ENCODE data around the gene CHCHD6.

Gene CHCHD6

DNA sequence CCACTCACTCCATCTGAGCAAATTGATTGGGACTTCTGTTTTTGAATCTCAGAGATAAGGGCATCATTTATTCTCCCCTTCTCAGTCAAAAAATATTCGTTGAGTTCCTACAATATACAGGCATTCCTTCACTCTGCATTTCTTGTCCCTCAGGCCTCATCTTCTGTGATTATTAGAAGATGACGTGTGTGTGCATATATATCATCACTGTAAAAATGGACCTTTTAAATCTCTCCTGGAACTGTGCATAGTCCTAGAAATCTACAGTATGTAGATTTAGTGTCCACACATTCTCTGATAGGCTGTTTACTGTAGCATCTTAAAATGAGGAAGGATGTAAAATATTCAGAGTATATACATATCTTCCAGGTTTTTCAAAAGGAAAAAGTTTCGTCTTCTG lies 235.7 kb downstream of the CHCHD6 start:
- DNase-seq (ENCODE audit: low read depth, low spot score): no peak

DNA sequence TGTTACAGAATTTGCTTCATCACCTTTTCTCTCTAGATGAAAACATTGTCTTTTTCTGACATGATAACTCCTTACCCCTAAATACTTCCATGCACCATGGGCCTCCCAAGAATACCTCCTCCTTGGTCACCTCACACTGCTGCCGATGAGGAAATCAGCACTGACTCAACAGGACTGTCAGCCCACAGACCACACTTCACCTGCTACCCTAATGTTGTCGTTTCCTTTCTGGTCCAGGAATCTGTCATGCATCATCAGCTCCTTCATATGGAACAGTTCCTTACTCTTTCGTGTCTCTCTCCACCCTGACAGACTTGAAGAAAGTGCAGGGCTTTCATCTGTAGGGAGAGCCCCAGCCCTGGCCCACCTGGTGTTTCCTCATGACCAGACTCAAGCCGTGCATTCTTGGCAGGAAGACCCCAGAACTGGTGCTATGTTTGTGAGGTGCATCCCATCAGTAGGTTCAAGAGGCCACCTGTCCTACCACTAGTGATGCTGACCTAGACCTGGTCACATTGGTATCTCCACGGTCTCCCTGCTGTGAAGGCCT lies 237.8 kb downstream of the CHCHD6 start:
- DNase-seq (ENCODE audit: low read depth, low spot score): no peak

DNA sequence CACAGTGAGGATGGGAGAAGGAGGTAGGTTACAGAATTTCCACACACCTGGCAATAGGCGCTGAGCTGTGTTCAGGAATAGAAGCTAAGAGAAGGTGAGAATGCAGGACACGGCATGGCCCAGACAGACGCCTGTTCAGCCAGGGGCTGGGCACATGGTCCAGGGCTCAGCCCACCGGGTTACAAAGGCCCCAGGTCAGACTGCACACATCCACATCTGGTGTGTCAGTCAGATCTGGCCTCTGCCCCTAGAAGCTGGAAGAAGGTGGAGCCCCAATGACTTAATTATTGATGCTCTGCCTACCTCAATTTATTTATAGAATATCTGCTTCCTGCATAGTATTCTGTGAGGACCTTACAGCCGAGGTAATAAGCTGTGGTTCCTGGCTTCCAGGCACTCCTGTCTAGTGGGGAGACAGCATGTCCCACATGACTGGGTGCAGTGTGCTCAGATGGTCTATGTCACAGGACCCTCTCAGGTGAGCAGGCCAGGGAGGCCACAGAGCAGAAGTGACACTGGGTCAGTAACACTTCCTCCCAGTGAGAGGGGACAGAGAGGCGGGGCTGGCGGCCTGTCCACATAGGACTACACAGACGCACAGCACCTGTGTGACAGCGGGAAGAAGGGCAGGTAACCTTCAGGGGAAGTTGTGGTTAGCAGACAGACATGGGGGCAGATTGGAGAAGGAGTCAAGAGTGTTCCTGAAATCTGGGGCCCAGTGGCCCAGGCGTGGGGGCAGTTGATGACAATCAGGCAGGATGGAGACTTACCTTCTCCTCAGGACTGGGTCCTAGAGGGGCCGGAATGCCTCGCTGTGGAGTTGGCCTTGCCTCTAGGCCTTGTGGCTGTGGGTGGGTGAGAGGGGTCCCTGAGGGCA lies 240.3 kb downstream of the CHCHD6 start:
- DNase-seq (ENCODE audit: low read depth, low spot score): no peak

DNA sequence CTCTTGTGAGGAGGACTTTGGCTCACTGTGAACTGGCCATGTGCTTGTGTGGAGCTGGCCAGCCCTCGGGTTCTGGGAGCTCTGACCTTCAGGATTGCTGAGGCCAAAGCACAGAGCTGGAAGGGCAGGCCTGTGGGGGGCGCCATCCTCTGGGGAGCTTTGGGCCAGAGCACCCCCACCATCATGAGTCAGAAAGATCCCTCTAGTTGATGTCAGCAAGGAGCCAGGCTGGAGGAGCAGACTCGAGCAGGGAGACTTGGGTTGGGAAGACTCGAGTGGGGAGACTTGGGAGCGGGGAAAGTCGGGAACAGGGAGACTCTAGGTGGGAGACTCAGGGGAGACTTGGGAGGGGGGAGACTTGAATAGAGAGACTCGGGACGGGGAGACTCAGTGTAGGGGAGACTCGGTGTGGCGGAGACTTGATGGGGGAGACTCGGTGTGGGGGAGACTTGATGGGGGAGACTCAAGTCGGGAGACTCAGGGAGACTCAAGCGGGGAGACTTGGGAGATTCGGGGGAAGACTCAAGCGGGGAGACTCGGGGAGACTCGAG lies 241.2 kb downstream of the CHCHD6 start:
- no peak for DNase-seq (ENCODE audit: low read depth, low spot score)

DNA sequence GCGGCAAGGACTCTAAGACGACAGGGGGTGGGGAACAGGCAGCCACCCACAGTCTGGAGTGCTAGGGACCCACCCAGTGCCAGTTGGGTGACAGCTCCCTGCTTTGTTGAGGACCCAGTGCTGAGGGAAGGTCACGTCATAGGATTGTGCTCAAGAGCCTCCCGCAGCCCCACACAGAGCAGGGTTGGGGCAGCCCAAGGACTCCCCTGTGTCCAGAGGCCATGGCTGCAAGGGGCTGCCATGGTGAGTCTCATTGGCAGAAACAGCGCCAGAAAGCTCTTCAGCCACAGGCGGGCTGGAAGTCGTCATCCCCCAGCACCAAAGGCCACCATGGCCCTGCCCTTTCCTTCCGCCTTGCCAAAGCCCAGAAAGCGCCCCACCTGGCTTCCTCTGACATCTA lies 241.9 kb downstream of the CHCHD6 start:
- DNase-seq (ENCODE audit: low read depth, low spot score): no peak

DNA sequence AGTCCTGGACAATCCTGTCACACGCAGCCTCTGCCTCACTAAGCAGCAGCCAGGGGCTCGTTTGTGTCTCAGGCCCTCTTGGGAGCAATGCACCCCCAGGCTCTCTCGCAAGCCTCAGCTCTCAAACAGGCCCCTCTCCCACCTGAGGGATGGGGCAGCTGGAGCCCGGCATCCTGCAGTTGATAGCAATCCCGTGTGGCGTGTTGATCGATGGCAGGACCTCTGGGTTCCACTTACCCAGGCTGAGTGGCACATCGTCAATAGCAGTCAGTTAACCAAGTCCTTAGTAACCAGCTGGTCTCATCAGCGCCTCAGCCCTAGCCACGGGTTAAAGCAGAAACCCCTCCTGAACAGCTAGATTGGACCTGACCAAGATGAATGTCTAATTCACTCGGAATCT lies 242.4 kb downstream of the CHCHD6 start:
- DNase-seq (ENCODE audit: low read depth, low spot score): no peak

DNA sequence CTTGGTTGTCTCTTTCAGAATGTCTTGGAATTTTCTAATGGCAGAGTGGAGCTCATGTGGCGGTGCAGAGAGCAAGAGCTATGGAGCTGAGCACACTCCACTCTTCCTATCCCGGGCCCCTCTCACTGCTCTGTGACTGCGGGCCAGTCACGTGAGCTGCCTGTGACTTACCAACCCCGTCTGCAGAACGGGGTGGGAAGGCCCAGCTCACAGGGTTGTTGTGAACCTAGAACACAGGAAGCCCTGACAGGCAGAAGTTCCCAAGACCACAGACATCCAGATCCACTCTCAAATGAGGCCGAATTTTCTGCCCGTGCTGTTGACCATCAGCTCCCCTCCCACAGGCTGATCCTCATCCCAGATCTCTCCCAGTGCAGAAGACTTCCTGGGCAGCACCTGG lies 243.4 kb downstream of the CHCHD6 start:
- no peak for DNase-seq (ENCODE audit: low read depth, low spot score)

DNA sequence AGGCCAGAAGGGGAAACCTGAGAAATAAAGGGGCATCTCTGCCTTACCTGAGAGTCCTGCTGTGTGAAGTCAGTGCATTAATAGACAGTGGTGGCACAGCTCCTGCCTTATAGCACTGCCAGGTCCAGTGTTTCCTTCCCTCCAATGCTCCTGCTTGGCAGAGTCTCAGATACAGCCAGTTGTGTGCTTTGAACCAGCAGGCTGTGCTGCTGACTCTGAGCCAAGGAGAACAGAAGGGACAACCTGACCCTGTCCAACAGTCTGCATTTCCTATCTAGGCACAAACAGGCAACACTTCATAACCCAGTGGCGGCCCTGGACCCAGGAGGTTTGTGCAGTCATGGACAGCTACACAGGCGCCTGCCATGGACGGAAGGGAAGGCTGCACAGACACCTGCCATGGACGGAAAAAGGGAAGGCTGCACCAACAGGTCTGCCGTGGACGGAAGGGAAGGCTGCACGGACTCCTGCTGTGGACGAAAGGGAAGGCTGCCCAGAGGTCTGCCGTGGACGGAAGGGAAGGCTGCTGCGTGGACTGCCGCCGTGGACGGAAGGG lies 245.0 kb downstream of the CHCHD6 start:
- no peak for DNase-seq (ENCODE audit: low read depth, low spot score)

DNA sequence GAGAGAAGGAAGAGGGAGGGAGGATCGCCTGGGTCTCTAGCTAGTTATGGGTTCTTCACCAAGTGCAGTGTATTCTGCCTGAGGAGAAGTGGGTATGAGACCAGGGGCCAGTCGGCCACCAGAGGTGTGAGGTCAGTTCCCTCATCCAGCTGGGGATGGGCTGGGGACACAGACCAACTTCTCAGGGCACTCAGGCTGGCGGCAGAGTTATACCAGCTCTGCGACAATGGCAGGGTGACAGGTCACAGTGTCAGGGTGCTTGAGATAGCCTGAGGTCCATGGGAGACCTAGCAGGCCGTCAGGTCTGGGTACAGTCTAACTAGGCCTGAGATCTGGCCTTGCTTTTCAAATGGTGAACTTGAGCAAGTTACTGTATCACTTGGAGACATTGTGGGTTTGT lies 247.5 kb downstream of the CHCHD6 start:
- no peak for DNase-seq (ENCODE audit: low read depth, low spot score)

DNA sequence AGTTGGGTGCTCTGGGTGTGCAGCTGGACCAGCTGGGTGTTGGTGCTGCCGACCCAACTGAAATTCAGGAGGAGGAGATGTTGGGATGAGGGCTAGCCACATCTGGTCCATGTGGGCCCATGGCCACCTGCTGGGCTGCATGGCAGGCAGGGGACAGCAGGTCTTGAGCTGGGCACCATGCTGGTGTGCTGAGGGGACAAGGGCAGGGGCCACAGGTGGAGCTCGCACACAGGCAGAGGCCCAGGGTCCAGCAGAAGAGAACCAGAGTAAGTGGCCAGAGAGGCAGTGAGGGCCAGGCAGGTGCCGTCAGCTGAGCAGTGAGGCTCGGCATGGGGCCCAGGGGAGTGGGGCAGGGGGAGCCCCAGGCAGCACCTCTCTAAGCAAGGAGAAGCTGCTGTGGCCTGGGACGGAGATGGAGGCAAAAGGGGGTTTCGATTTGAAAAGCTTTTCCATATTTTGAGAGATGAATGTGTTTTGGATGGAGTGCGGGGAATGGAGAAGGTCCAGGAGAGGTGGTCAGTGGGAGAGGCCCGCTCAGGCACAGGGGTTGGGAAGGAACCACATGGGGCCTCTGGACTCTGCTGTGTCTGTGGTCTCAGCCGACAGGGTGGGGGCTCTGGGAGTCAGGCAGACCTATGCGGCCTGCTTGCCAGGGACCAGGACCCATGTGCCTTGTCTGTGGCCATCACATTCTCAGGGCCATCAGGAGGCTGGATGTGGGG lies 248.4 kb downstream of the CHCHD6 start:
- no peak for DNase-seq (ENCODE audit: low read depth, low spot score)

DNA sequence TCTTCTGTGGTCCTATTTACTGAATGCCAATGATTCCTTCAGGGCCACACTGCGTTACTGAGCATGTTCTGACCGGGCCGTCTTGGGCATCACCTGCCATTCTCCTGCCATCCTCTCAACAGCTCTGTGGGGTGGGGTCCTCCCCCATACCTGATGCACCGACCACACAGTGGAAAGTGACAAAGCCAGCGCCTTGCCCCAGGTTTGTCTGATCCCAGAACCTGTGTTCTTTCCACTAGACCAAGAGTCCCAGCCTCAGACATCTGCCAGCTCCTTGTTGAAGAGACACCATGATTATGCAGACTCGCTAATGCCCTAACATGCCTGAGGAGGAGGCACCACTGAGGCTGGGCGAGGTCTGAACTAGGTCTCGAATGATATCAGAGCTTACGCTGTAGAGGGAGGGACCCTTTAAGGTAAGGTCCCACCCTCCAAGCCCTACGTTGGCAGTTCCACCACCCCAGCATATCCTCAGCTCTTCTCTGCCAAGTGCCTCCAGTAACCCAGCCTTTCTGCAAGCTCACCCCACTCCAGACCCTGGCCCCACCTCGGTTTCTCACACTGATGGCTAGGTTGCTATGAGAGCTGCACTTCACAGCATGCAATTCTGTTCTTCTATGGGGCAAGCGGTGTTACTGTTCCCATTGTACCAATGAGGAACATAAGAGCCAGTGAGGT lies 249.1 kb downstream of the CHCHD6 start:
- DNase-seq (ENCODE audit: low read depth, low spot score): no peak

DNA sequence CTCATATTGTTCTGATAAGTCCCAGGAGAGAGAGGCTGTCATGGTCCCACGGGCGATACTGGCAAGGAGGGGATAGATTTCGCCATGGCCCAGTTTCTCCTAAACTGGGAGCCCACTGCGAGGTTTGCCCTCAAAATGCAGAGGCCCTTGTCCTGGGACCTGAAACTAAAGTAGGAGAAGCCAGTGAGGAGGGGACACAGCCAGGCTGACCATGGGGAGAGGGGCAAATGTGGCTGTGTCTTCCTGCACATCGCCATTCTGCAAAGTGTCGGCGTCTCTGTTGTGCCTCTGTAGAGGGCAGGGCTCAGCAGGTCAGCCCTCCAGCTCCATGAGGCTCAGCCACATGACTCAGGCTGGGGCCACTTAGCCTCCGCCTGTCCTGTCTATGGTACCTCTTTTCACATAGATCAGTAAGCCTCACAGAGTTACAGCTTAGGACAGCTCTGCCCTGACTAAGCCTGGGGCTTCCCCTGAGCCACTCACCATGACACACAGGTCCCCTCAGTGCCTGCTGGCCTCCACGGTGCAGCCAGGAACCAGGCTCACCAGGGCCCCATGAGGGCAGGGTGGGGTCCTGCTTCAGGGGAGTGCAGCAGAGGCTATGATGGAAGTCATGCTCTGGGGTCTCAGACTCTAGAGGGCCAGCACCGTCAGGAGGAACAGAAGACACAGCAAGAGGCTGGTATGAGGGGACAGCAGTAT lies 250.3 kb downstream of the CHCHD6 start:
- no peak for DNase-seq (ENCODE audit: low read depth, low spot score)

DNA sequence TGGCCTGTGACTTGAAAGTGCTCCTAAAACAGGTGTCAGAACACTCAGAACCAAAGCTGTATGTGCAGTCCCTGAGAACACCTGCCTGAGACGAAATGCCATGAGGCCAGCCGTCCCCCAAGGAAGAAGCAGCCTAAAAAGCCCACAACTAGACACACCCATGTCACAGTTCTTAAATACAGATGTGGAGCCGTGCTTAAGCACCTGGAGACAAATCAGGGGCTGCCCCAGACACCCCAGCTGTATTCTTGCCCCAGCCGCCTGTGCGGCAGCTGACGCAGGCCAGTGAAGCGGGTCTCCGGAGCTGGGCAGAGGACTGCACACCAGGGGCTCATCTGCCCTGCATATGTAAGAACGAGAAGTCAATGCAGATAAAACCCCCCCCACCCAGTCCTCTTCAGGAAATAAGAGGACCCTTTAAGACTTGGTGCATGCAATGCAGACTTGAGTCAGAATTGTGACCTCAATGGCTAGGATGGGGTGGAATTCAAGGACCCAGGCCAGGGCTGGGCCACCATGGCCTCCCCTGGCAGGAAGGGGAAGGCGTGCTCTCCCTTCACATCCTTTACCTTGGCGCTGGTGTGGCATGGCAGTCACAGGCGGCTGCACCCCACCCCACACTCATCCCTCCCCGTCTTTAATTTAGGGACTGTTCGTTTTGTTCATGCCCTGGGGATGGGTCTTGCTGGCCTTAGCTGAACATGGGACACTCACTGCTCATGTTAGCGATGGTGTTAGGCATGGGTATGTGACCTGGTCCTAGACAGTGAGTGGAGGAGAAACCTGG lies 251.2 kb downstream of the CHCHD6 start:
- DNase-seq (ENCODE audit: low read depth, low spot score): no peak

DNA sequence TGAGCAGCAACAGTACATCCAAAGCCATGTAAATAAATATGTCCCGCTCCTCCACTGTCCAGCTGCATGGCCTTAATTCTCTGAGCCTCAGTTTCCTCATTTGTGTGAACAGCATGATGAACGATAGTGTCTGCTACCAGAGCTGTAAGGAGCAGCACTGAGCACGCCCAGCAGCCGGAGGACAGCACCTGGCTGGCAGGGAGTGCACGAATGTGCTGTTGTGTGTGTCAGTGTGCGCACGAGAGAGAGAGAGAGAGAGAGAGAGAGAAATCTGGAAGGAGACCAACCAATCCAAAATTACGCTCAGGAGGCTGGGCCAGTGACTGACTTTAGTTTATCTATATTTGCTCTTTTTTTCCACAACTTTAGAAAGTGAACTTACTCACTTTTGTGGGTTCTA lies 252.3 kb downstream of the CHCHD6 start:
- no peak for DNase-seq (ENCODE audit: low read depth, low spot score)

DNA sequence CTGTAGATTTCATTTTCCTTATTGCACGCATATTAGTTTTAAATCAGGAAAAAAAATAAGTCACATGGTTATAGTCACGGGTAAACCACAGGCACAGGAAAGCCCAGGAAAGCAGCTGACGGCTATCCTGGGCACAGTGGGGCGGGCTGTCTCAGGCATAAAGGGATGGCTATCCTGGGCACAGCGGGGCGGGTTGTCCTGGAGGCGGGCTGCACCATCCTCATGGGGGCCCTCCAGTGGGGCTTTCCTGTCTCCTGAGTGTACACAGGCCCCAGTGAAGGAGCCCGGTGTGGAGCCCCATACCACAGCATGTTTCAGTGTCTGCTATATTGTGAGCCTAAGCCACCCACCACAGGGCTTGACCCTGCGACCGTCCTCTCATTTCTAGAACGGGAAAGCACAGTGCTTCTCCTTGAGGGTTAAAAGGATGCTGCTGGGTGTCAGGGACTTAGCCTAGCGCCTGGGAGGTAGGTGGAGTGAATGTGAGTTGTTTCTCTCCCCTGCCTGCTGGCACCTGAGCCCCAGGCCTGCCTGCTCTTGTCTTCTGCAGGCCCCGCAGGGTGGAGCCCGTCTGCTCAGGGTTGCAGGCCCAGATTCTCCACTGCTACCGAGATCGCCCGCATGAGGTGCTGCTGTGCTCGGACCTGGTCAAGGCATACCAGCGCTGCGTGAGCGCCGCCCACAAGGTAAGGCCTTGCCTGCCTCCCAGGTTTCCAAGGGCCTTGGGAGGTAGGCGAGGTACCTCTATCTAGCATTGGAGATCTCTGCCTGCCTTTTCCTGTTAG lies 253.0 kb downstream of the CHCHD6 start:
- no peak for DNase-seq (ENCODE audit: low read depth, low spot score)

DNA sequence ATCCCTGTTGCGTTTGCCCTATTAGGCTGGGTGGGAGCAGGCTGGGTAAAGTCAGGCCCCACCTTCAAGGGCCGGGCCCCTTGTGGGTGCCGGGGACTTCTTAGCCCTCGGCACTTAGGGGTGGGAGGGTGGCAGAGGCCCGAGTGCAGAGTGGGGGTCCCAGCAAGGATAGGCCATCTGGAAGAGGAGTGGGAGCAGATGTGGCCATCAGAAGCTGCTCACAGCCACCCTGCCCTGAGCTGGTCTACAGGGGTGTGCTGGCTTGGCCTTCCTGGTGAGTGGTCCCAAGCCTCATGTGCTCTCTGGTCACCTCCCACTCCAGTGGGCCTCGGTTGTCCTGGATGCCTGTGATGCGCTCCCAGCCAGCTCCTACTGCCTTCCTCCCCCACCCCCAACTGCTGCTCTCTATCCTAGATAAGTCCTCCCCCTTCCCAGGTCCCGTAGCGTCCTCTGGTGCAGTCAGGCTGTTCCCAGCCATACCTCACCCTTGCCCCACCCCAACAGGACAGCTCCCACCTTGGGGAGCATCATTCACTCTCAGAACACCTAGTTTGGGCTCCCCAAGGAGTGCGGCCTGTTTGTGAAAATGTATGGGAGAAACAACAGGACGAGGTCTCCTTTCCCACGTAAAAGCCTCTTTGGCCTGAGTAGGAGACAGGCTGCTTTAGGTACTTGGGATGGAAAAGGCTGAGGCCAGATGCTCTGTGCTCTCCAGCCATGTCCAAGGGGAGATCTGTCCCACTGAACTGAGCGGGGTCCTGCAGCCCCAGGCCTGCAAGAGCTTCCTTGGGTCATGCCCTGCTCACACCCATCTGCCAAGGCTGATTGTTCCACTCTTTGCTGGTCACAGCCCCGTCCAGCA lies 254.0 kb downstream of the CHCHD6 start:
- DNase-seq (ENCODE audit: low read depth, low spot score): no peak

DNA sequence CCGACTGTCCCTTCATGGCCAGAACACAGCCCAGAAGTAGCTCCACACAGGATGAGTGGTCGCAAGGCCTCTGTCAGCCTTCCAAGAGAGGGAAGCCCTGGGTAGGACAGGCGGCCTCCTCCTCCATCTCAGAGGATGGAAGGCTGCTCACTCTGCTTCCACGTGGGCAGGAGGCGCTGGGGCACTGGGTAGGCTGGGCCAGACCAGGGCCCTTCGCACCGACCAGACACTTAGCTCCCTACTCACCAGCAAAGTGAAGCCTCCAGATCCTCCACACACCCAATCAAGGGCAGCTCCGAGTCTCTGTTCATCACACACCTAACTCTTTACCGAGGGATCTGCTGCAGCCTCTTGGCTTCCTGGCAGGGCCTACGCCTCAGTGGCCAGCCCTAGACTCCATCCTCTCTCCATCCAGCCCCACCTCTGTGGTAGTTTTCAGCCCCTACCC lies 254.6 kb downstream of the CHCHD6 start:
- DNase-seq (ENCODE audit: low read depth, low spot score): no peak
